GM12874 (cell line): Measurements from ENCODE around the gene C16orf96.

Experiments used
- CTCF ChIP-seq: IDR thresholded peaks from 2 replicates; pipeline ENCODE4 v1.5.1; 2011; ENCODE audit warnings: low read depth, mild to moderate bottlenecking, control low read depth, low read length, moderate library complexity; ENCODE audit not compliant: insufficient read depth

C16orf96 gene

DNA sequence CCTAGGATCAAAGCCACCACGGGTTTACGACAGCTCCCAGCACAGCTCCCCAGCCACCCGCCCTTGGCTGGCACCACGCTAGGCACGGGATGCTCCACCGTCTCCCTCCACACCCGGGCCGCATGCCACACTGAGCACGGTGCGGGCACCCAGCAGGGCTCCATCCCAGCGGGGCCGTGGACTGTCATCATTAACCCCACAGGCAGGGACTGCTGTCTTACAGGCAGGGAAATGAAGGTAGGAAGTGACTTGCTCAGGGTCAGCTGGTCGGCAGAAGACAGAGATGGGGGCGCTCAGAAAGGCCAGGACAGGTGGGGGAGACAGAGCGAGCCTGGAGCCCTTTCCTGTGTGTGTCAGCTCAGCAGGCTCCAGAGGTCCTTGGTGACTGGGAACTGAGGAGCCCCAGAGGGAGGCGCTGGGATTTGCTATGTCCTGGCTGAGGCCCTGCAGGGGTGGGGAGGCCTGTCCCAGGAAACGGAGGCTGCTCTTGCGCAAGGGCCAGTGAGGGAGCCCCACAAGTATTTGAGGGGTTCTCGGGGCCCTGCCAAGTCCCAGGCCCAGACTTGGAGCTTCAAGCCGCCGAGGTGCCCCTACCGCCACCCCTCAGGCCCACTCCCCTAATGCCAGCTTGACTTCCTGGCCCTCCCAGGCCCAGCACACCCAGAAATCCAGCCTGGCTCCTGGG, 55.3 kb downstream of the C16orf96 start:
- no peak for TF ChIP-seq CTCF

- TF ChIP-seq CTCF, result 0 out of 2 replicates have a peak, but pooled peaks have one; percentile 1
Observed at GRCh38 chr16:4612474-4612931, 56.4 kb downstream of the C16orf96 start.

DNA sequence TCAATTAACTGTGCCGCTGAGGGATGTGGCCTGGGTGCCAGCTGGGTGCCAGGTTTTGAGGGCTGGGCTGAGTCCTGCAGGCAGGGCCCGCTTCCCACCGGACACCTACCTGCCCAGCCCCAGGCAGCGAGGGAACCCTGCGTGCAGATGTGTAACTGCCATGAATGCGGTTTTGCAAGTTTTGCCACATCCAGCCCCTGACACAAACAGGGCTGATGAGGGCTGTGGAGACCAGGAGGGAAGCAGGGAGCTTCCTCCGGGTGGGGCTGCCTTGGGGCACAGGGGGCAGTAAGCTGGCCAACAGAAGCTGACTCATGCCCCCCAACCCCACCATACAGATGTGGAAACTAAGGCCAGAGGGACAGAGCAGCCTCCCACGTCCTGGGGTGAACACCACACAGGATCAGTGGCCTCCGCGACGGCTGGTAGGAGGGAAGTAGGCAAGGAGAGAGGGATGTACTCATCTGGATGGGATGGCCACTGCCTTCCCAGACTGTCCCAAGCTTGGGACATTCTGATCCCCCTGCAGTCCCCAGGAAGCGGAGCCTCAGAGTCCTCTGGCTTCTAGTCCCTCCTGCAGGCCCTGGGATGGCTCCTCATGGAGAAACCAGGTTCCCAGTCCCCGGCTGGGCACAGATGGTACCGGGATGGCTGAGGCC, 57.0 kb downstream of the C16orf96 start:
- no peak for TF ChIP-seq CTCF

DNA sequence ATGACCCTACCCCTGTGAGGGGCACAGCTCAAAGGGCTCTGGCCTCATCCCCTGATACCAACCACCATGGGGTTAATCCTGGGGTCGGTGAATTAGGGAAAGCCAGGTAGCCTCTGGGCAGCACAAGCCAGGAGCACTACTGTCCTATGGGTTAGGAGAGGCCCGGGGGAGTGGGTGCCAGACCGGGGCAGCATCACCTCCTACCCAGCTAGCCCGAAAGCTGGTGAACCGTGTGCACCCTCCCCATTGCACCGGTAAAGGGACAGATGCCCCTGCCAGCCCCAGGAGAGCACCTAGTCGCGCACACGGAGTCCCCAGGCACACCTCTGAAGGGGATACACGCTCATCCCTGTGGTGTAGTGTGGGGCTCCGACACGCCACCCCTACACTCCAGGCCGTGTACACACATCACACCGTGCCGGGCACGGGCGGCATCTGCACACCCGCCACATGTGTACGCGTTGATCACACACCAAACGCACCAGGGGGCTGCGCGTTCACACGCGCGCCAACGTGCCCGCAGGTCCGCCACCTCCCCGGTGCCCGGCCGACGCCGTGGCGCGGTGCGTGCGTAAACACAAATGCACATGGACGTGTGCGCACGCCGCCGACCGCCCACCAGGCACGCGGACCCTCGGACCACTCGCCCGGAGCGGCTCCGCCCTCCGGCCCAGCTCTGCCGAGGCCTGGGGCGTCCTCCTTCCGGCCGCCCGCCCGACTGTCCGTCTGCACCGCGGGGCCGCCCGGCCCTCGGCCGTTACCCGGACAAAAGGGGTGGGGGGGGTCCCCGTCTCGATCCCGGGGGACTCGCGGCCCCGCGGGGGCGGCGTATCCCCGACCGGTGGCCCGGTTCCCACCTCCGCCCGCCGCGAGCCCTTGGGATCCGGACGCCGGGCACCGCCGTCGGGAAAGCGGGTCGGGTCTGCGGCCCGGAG, 57.8 kb downstream of the C16orf96 start:
- TF ChIP-seq CTCF, result no peak

- TF ChIP-seq CTCF, result no peak
Observed at GRCh38 chr16:4614571-4615383, 58.6 kb downstream of the C16orf96 start, which contains the start of gene UBALD1. TSS of gene UBALD1 (minus strand) at chr16:4614888. CDS start at chr16:4614797, 91 bp downstream.

GRCh38 chr16:4615384-4616046, 59.4 kb downstream of the C16orf96 start:
- TF ChIP-seq CTCF, result no peak
